Measurements from ENCODE around the gene C1RL. TPM values are rescaled to one million over a fixed set of nuclear protein-coding genes. Genes with fewer than 3 reads are reported as not detected.

C1RL gene
- total and polyA plus RNA-seq, 2 of the 4 experiments (the other 2 are of a cell fraction) = 9.1 to 12.3 TPM

GRCh38 chr12:7101694-7102131, 7.3 kb downstream of the C1RL start:
- H2BK15ac ChIP-seq (ENCODE audit: low read depth, low read length) = no peak overlapping the region
- H3K27ac ChIP-seq (ENCODE audit: insufficient read depth, low read length) = no peak overlapping the region
- no peak overlapping the region for H3K23ac ChIP-seq (ENCODE audit: low read depth, low read length)
- 86% methylated on average over 2 of the region's 10 CpGs; no CpG with 5 or more reads in 1 of the 2 experiments for WGBS, 2 experiments (ENCODE audit: extremely low coverage in 2 of 2, insufficient read length in 1 of 2)
- H4K91ac ChIP-seq (ENCODE audit: insufficient read depth, low read depth, low read length) = no peak overlapping the region
- CTCF ChIA-PET = no interaction called here
- TF ChIP-seq USF2 (IDR thresholded peaks at IDR 0.05; ENCODE audit: low read depth, low read length) (no peak), CEBPB (IDR thresholded peaks at IDR 0.05; ENCODE audit: low read depth, low read length) (no peak), ELK1 (IDR thresholded peaks at IDR 0.05; ENCODE audit: borderline replicate concordance, low read depth, low read length) (no peak)
- H4K8ac ChIP-seq (ENCODE audit: low read depth in 2 of 2, low read length in 2 of 2) = no peak overlapping the region
- in situ Hi-C loops (cut with MboI; ENCODE audit: low sequenced_read_pairs) = no loop called here
- ATAC-seq (ENCODE audit: low read depth) (peak; percentile 24), DNase-seq (no peak)
- H2BK120ac ChIP-seq (ENCODE audit: low read depth, low read length) = no peak overlapping the region
- no peak overlapping the region for H2AK9ac ChIP-seq (replicated peaks; ENCODE audit: low read depth, low read length, poor library complexity)
- no peak overlapping the region for H3K4ac ChIP-seq (ENCODE audit: low read depth, low read length)
- no peak overlapping the region for H4K5ac ChIP-seq (ENCODE audit: low read depth, low read length)
- H3K56ac ChIP-seq (ENCODE audit: extremely low read depth, insufficient read depth, low read length) = no peak overlapping the region
- H3K4me2 ChIP-seq (ENCODE audit: low read depth, low read length) = no peak overlapping the region
- H3K9me1 ChIP-seq (ENCODE audit: insufficient read depth, low read length) = peaks cover 14% of the 10 kb centered on the region; the same call in 1 of the 2 replicates
- no peaks in the 10 kb centered on the region for H3K9me3 ChIP-seq (ENCODE audit: control insufficient read depth, insufficient read depth, low read length)
- no peak overlapping the region for H2BK20ac ChIP-seq (ENCODE audit: low read depth, low read length)
- H2AFZ ChIP-seq (replicated peaks; ENCODE audit: low read length, poor library complexity) = no peak overlapping the region
- H3K79me1 ChIP-seq (ENCODE audit: low read depth in 1 of 2, low read length in 2 of 2) = peaks cover 14 to 22% of the 10 kb centered on the region in 2 experiments
- peaks cover 4% of the 10 kb centered on the region; the same call in 1 of the 2 replicates for H3K4me1 ChIP-seq (ENCODE audit: control insufficient read depth, insufficient read depth, low read length)
- H3K14ac ChIP-seq (replicated peaks; ENCODE audit: low read depth, low read length) = no peak overlapping the region
- peaks cover 4% of the 10 kb centered on the region for H4K20me1 ChIP-seq (ENCODE audit: insufficient read depth, low read length)
- H3K18ac ChIP-seq (ENCODE audit: low read depth, low read length) = no peak overlapping the region
- BruUV-seq (replicated peaks) = no TSS peak
- H3K4me3 ChIP-seq (ENCODE audit: insufficient read depth, low read depth, low read length) = no peak overlapping the region
- intact Hi-C loops (cut with micrococcal nuclease) = no loop called here
- dilution Hi-C loops (cut with HindIII; ENCODE audit: low sequenced_read_pairs, unreplicated experiment) = no loop called here
- H3K9ac ChIP-seq (ENCODE audit: low read depth, low read length) = no peak overlapping the region
- no peaks in the 10 kb centered on the region for H3K27me3 ChIP-seq (ENCODE audit: control insufficient read depth, insufficient read depth, low read length)
- peaks cover 26% of the 10 kb centered on the region for H3K36me3 ChIP-seq (ENCODE audit: control insufficient read depth, insufficient read depth, low read length)
- H2BK5ac ChIP-seq (ENCODE audit: low read depth, low read length, poor library complexity, severe bottlenecking) = no peak overlapping the region
- H2AK5ac ChIP-seq (ENCODE audit: low read depth, low read length) = no peak overlapping the region
- POLR2A ChIA-PET (ENCODE audit: unreplicated experiment) = no interaction called here

All from IMR-90 (cell line).